ENCODE measurements around the gene RGS9BP. TPM values are rescaled to one million over a fixed set of nuclear protein-coding genes. Genes with fewer than 3 reads are reported as not detected.
A peak's percentile ranks its signal among the peaks of the same experiment; 100 is the strongest.
"Not testable (repeated sequence)": the region's sequence is repeated elsewhere in the genome, so short reads cannot be mapped to it uniquely, and the experiment has no call there.

The RGS9BP gene
- total and polyA plus RNA-seq, 2 experiments from 2014 or later = 2.1 to 4.0 TPM

- H3K27me3 ChIP-seq = no peaks in the 10 kb centered on the region
- no peaks in the 10 kb centered on the region for H3K9me3 ChIP-seq (ENCODE audit: low read depth)
- H4K20me1 ChIP-seq (ENCODE audit: insufficient read depth, poor library complexity, severe bottlenecking) = no peaks in the 10 kb centered on the region
- no peak overlapping the region for H3K27ac ChIP-seq
- H3K9me2 ChIP-seq (replicated peaks; ENCODE audit: insufficient read depth) = no peaks in the 10 kb centered on the region
- no peak overlapping the region for H3K4me3 ChIP-seq
- no peak overlapping the region for H3K4me2 ChIP-seq
- DNase-seq (ENCODE audit: low spot score) = no peak
- TF ChIP-seq EZH2 (IDR thresholded peaks at IDR 0.05; ENCODE audit: borderline replicate concordance) (no peak), EZH2phosphoT487 (IDR thresholded peaks at IDR 0.05; ENCODE audit: low read depth, severe bottlenecking, unreplicated experiment) (no peak), CTCF (IDR thresholded peaks at IDR 0.05; ENCODE audit: poor library complexity) (no peak)
- H3K4me1 ChIP-seq (ENCODE audit: insufficient read depth) = peaks cover 18% of the 10 kb centered on the region
- no peak overlapping the region for H2AFZ ChIP-seq
- WGBS (ENCODE audit: low lambda C conversion rate, missing lambda C conversion rate) = 95% methylated on average over 1 of the region's 1 CpG
- H3K79me2 ChIP-seq = peaks cover 19% of the 10 kb centered on the region
- no peaks in the 10 kb centered on the region for H3K36me3 ChIP-seq (replicated peaks; ENCODE audit: insufficient read depth, low read depth)
These were observed 12.7 kb downstream of the RGS9BP start for GRCh38 chr19:32688311-32688710.

GRCh38 chr19:32691291-32691951 is 15.8 kb downstream of the RGS9BP start, which contains the start of gene NUDT19:
Gene NUDT19 (plus strand): TSS chr19:32691821. CDS start chr19:32691961, 140 bp downstream.
- peaks cover 37% of the 10 kb centered on the region for H3K4me1 ChIP-seq (ENCODE audit: insufficient read depth)
- peaks cover 49% of the 10 kb centered on the region for H3K79me2 ChIP-seq

GRCh38 chr19:32691952-32692726 is 16.5 kb downstream of the RGS9BP start:
- H3K27me3 ChIP-seq = no peaks in the 10 kb centered on the region
- peak overlapping the region; percentile 92 for H3K4me2 ChIP-seq
- peaks cover 54% of the 10 kb centered on the region for H3K79me2 ChIP-seq
- H3K36me3 ChIP-seq (replicated peaks; ENCODE audit: insufficient read depth, low read depth) = no peaks in the 10 kb centered on the region
- peaks cover 37% of the 10 kb centered on the region for H3K4me1 ChIP-seq (ENCODE audit: insufficient read depth)
- H3K9me3 ChIP-seq (ENCODE audit: low read depth) = no peaks in the 10 kb centered on the region
- H4K20me1 ChIP-seq (ENCODE audit: insufficient read depth, poor library complexity, severe bottlenecking) = no peaks in the 10 kb centered on the region
- no peaks in the 10 kb centered on the region for H3K9me2 ChIP-seq (replicated peaks; ENCODE audit: insufficient read depth)
- peak; percentile 63 for DNase-seq (ENCODE audit: low spot score)
- TF ChIP-seq EZH2phosphoT487 (IDR thresholded peaks at IDR 0.05; ENCODE audit: low read depth, severe bottlenecking, unreplicated experiment) (no peak), CTCF (IDR thresholded peaks at IDR 0.05; ENCODE audit: poor library complexity) (no peak), EZH2 (IDR thresholded peaks at IDR 0.05; ENCODE audit: borderline replicate concordance) (no peak)
- WGBS (ENCODE audit: low lambda C conversion rate, missing lambda C conversion rate) = 27% methylated on average over 80 of the region's 93 CpGs
- H3K4me3 ChIP-seq = peak overlapping the region; percentile 62
- peak overlapping the region; percentile 91 for H3K27ac ChIP-seq
- H2AFZ ChIP-seq = peak overlapping the region; percentile 86

More at GRCh38 chr19:32691291-32691951, 15.8 kb downstream of the RGS9BP start, which contains the start of gene NUDT19:
- peak within 1 kb of the TSS; percentile 91 for H3K27ac ChIP-seq
- peak; percentile 90 for DNase-seq (ENCODE audit: low spot score)
- no peaks in the 10 kb centered on the region for H3K9me2 ChIP-seq (replicated peaks; ENCODE audit: insufficient read depth)
- TF ChIP-seq EZH2 (IDR thresholded peaks at IDR 0.05; ENCODE audit: borderline replicate concordance) = no peak
- peak within 1 kb of the TSS; percentile 86 for H2AFZ ChIP-seq
- no peaks in the 10 kb centered on the region for H4K20me1 ChIP-seq (ENCODE audit: insufficient read depth, poor library complexity, severe bottlenecking)
- 13% methylated on average over 32 of the region's 32 CpGs for WGBS (ENCODE audit: low lambda C conversion rate, missing lambda C conversion rate)
- no peaks in the 10 kb centered on the region for H3K27me3 ChIP-seq
- no peaks in the 10 kb centered on the region for H3K9me3 ChIP-seq (ENCODE audit: low read depth)
- H3K36me3 ChIP-seq (replicated peaks; ENCODE audit: insufficient read depth, low read depth) = no peaks in the 10 kb centered on the region
- peak within 1 kb of the TSS; percentile 92 for H3K4me2 ChIP-seq
- H3K4me3 ChIP-seq = peak within 1 kb of the TSS; percentile 62

GRCh38 chr19:32692727-32693061 is 17.0 kb downstream of the RGS9BP start:
- 96% methylated on average over 7 of the region's 7 CpGs for WGBS (ENCODE audit: low lambda C conversion rate, missing lambda C conversion rate)
- Histone ChIP-seq H3K4me3 (peak overlapping the region; percentile 62), H3K79me2 (peaks cover 60% of the 10 kb centered on the region), H3K27me3 (no peaks in the 10 kb centered on the region), H2AFZ (peak overlapping the region; percentile 86), H3K36me3 (replicated peaks; ENCODE audit: insufficient read depth, low read depth) (no peaks in the 10 kb centered on the region), H3K4me1 (ENCODE audit: insufficient read depth) (peaks cover 37% of the 10 kb centered on the region), H3K4me2 (peak overlapping the region; percentile 92), H3K9me2 (replicated peaks; ENCODE audit: insufficient read depth) (no peaks in the 10 kb centered on the region), H3K27ac (peak overlapping the region; percentile 91), H3K9me3 (ENCODE audit: low read depth) (no peaks in the 10 kb centered on the region), H4K20me1 (ENCODE audit: insufficient read depth, poor library complexity, severe bottlenecking) (peaks cover 5% of the 10 kb centered on the region)
- TF ChIP-seq CTCF (IDR thresholded peaks at IDR 0.05; ENCODE audit: poor library complexity) = no peak
- no peak for TF ChIP-seq EZH2phosphoT487 (IDR thresholded peaks at IDR 0.05; ENCODE audit: low read depth, severe bottlenecking, unreplicated experiment)
- no peak for TF ChIP-seq EZH2 (IDR thresholded peaks at IDR 0.05; ENCODE audit: borderline replicate concordance)
- no peak for DNase-seq (ENCODE audit: low spot score)

- H3K9me2 ChIP-seq (replicated peaks; ENCODE audit: insufficient read depth); H4K20me1 ChIP-seq (ENCODE audit: insufficient read depth, poor library complexity, severe bottlenecking); DNase-seq (ENCODE audit: low spot score); H2AFZ ChIP-seq; H3K9me3 ChIP-seq (ENCODE audit: low read depth); H3K36me3 ChIP-seq (replicated peaks; ENCODE audit: insufficient read depth, low read depth); H3K27me3 ChIP-seq: not testable (repeated sequence)
- Histone ChIP-seq H3K27ac (peak overlapping the region; percentile 91), H3K4me2 (peak overlapping the region; percentile 92), H3K4me3 (peak overlapping the region; percentile 62), H3K4me1 (ENCODE audit: insufficient read depth) (peaks cover 37% of the 10 kb centered on the region), H3K79me2 (peaks cover 67% of the 10 kb centered on the region)
- WGBS (ENCODE audit: low lambda C conversion rate, missing lambda C conversion rate) = 96% methylated on average over 20 of the region's 20 CpGs
These were observed 17.8 kb downstream of the RGS9BP start for GRCh38 chr19:32693151-32694108.
